HG02938 (cell line): Measurements from ENCODE around the gene GRAPL.
"Not testable (repeated sequence)": the region's sequence is repeated elsewhere in the genome, so short reads cannot be mapped to it uniquely, and the experiment has no call there.

Source experiments
- ATAC-seq: cut with Tn5 transposase; IDR thresholded peaks from one replicate; pipeline ENCODE4 v1.9.1; 2021; ENCODE audit warnings: mild to moderate bottlenecking, moderate library complexity; ENCODE audit not compliant: unreplicated experiment

GRAPL gene

DNA sequence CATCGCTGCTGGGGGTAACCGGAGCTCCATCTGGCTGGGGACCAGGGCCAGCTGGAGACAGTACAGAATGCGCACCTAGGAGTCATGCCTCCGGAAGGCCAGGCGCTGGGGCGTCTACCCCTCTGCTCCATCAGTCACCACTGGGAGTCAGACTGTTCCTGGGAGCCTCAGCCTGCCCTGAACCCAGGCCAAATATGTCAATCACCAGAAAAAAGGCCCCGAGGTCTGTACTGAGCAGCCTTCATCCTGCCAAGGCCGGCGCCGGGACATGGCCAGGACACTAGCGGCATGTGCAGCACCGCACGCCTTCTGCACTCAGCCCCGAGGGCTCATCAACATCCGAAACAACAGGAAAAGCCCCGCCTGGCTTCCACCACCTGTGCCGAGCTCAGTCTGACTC, 8.7 kb downstream of the GRAPL start:
- not testable (repeated sequence) for ATAC-seq

GRCh38 chr17:19136605-19137004, 9.2 kb downstream of the GRAPL start:
- not testable (repeated sequence) for ATAC-seq

DNA sequence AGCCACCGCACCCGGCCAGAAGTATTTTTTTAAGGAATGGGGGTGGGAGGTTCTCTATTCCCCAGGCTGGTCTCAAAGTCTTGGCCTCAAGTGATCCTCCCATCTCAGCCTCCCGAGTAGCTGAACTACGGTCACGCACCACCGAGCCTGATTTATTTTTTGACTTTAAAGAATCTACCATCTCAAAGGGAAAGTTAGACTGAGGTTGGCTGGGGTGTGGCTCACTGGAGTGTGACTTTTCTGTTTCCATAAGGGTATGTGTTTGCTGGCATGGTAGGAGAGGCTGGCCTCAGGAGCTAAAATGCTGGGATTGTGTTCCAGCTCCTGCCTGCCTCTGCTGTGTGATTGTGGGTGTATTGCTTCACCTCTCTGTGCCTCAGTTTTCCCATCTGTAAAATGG, 10.6 kb downstream of the GRAPL start:
- not testable (repeated sequence) for ATAC-seq

DNA sequence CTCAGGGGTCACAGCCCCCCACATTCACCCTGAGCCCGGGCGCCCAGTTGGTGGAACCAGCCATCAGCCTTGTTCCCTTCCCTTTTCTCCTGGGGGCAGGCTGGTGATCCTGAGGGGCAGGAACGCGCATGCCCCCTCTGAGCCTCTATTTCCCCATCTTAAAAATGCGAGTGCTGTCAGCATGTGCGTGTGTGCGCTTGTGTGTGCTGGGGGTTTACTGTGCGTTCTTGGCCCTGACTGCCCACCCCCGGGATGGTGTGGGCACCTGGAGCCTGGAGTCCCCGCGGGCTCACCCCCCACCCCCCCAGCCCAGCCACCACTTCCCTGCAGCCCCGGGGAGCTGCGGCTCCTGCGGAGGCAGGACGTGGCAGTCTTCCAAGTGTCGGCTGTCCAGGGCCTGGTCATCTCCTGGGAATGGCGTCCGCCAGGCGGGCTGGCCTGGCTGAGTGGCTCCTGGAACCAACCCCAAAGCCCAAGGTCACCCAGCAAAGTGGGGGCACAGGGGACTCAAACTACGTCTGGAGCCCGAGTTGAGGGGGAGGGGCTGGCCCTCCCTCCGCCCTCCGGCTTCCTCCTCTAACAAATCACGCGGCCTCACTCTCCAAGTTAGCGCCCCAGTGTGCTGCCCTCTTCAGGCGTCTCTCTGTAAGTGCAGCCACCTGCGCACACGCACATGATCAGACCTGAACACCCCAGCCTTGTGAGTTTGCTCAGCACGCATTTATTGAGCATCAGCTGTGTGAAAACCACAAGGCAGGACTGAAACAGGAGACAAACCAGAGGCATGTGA, 14.2 kb downstream of the GRAPL start:
- ATAC-seq, result not testable (repeated sequence)

- ATAC-seq, result not testable (repeated sequence)
Measured at GRCh38 chr17:19142419-19142818, 15.0 kb downstream of the GRAPL start.

DNA sequence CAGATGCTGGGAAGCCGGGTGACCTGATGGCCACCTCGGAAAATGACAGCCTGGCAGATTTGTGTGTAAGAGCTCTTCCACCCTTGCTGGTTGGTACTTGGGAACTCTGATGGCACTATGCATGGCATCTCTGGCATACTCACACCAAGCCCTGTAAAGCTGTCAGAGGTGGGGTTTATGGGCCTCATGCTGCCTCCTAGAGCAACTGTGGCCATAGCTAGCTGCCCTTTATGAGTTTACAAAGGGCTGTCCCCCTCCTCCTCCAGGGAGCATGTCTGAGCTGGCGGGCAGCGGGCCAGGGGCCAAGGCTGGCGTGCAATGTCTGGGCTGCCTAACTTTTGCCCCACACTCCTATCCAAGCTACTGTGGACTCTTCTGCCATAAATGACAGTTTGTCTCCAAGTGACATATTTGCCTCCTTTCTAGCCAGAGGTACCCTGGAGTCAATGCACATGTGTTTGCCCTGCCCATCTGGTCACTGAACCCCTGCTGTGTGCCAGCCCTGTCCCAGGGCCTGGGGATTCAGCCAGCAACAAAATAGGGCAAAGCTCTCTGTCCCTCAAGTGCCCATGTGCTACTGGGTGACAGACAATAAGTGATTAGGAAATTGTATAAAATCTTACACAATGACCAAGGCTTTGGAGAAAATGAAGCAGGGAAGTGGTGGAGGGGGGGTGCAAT, 15.8 kb downstream of the GRAPL start:
- ATAC-seq, result not testable (repeated sequence)

- ATAC-seq, result not testable (repeated sequence)
Measured at GRCh38 chr17:19144373-19144772, 17.0 kb downstream of the GRAPL start.

DNA sequence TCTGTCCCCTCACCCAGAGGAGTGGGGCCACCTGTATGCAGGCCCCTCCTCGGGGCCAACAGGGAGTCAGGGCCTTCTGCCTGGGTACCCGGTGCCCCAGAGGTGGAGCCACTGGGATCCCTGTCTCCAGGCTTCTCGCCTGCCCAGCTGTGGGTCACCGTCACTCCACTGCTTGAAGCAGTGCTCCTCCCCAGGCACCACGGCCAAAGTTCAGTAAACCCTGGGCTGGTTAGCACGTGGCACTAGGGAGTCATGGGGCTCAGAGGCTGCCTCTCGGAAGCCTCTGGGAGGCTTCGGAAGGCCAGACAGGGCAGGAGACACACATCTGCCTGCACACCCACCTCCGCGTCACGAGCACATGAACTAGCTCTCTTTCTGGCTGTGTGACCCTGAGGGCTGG, 18.1 kb downstream of the GRAPL start:
- ATAC-seq, result not testable (repeated sequence)

DNA sequence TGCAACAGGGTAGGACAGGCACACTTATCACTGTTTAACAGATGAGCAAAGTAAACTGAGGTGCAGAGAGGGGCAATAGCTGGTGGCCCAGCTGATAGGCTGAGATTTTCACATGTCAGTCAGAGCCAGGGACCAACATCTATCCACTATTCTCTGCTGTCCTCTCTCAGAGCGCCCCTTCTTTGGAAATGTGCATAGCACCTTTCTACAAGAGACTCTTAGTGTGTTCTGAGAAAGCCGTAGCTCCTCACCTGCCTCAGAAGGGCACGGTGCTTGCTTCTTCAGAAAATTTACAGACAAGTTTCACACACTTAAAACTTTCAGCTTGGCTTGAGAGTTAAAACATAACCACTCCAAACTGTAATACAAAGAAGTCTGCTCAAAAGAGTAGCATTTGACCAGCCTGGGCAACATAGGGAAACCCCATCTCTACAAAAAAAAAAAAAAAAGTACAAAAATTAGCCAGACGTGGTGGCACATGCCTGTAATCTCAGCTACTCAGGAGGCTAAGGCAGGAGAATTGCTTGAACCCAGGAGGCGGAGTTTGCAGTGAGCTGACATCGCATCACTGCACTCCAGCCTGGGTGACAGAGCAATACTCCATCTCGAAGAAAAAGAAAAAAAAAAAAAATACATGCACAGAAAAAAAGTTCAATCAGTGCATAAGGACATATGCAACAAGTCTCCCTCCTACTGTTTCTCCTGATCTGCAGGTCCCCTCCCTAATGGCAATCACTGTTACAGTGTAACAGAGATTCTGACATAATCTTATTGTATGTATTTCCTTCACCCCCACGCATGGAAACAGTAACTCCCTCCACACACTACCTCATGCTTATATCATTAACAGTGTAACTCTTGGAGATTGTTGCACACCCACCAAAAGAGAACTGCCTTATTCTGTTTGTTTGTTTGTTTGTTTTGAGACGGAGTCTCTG, 23.6 kb downstream of the GRAPL start:
- ATAC-seq, result not testable (repeated sequence)

- not testable (repeated sequence) for ATAC-seq
Measured at GRCh38 chr17:19157628-19158027, 30.2 kb downstream of the GRAPL start.

DNA sequence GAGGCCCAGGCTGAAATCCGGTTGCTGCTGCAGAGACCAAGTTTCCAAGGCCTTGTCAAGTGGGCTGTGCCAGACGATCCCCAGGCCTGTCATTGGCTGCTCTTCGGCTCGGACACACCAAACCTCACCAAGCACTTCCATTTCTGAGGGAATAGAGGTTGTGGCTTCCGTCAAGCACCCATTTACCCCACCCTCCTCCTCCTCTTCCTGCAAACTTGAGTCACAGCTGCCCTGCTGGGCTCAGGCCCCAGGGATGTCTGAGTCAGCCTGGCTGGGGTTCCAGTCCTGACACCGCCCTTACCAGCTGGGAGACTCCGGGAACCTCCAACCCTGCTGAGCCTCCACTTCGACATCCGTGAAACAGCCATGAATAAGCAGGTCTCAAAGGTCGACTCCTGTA, 31.1 kb downstream of the GRAPL start:
- not testable (repeated sequence) for ATAC-seq

DNA sequence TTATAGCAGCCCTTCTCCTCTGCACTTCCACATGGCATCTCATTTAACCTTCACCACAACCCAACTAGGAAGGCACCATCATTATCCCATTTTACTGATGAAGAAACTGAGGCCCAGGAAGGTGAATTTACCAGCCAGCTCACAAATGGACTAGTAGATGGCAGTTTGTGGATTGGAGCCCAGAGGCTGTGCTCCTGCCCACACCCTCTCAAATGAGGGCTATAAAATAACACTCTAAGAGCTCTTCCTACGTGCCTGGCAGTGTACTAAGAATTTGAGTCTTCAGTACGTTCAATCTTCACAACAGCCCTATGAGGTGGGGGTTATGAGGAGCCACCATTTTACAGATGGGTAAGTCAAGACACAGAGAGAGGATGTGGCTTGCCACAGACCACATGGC, 31.5 kb downstream of the GRAPL start:
- not testable (repeated sequence) for ATAC-seq

DNA sequence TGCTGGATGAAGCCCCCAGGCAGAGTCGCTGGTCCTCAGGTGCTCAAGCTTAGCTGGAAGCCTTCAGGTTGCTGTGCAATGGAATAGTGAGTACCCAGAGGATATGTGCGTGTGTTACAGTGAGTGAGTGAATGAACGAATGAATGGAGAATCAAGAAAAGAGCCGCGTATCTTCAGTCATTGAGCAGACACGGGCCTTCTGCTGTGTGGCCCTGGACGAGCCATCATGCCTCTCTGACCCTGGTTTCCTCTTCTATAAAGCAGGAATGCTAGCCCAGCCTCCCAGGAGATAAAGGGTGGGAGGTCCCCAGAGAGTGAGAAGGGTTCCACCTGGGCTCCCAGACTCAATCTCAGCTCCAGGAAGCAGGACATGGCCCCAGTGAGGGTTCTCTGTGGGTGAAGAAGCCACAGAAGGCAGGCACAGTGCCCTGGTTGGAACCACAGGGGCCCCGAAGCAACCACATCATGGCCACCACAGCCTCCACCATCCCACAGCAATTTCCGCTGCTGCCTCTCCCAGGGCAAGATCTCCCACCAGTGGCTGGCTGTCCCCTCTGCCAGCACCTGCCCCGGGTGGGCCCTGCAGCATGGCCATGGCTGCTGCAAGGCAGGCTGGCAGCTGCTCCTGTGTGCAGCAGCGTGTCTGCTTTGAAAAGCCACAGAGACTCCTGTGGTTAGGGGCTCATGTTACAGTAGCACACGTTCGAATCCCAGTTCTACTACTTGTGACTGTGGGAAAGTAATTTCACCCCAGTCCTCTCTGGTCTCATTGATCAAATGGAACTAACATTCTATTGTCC, 34.1 kb downstream of the GRAPL start:
- not testable (repeated sequence) for ATAC-seq

GRCh38 chr17:19162384-19163216, 35.2 kb downstream of the GRAPL start:
- ATAC-seq, result not testable (repeated sequence)

- ATAC-seq, result not testable (repeated sequence)
Measured at GRCh38 chr17:19174422-19174821, 47.0 kb downstream of the GRAPL start.

- ATAC-seq, result not testable (repeated sequence)
Measured at GRCh38 chr17:19175410-19175809, 48.0 kb downstream of the GRAPL start.

GRCh38 chr17:19181040-19181875, 53.9 kb downstream of the GRAPL start:
- ATAC-seq, result peak; percentile 54
